ENCODE data around the gene GPS1. TPM values are rescaled to one million over a fixed set of nuclear protein-coding genes. Genes with fewer than 3 reads are reported as not detected.

GPS1 gene
- total RNA-seq, 1 donor from 2014 or later = 80.3 TPM

- Histone ChIP-seq H3K4me1 (peaks cover 8% of the 10 kb centered on the region), H3K9me3 (no peaks in the 10 kb centered on the region), H3K4me3 (no peak overlapping the region), H3K27ac (no peak overlapping the region), H3K27me3 (no peaks in the 10 kb centered on the region), H3K36me3 (peaks cover 0 to 83% of the 10 kb centered on the region in 2 donors)
- intact Hi-C loops (cut with DNase I) = no loop called here
- DNase-seq (ENCODE audit: extremely low spot score in 2 of 2) = no peak
- TF ChIP-seq CTCF (IDR thresholded peaks at IDR 0.05) (no peak), POLR2A (IDR thresholded peaks at IDR 0.05) (no peak), POLR2AphosphoS5 (IDR thresholded peaks at IDR 0.05; ENCODE audit: insufficient read depth in 1 of 2, low read depth in 1 of 2) (no peak)
These were observed 6.6 kb downstream of the GPS1 start for GRCh38 chr17:82058230-82058854.

DNA sequence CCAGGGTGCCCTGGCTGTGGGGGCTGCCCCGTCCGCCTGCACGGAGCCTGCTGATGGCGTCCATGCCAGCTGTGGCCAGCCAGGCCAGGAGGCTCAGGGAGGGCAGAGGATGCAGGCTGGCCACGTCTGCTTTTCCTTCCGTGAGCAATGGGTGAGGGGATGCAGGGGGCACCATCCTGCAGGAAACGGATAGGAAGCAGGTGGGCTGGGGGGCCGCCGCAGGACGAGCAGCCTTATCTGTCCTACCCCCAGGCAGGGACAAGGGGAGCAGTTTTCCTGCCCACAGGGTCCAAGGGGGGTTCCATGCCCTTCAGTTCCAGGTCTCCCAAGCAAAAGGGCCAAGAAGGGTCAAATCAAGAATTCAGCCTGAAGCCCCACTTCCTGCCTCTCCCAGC is 7.2 kb downstream of the GPS1 start:
- peaks cover 0 to 83% of the 10 kb centered on the region in 2 donors for H3K36me3 ChIP-seq
- DNase-seq (ENCODE audit: extremely low spot score in 2 of 2) = no peak
- H3K27me3 ChIP-seq = no peaks in the 10 kb centered on the region
- no peaks in the 10 kb centered on the region for H3K9me3 ChIP-seq
- intact Hi-C loops (cut with DNase I) = no loop called here
- H3K4me1 ChIP-seq = peaks cover 8% of the 10 kb centered on the region
- H3K27ac ChIP-seq = no peak overlapping the region
- TF ChIP-seq CTCF (IDR thresholded peaks at IDR 0.05) (no peak), POLR2A (IDR thresholded peaks at IDR 0.05) (no peak), POLR2AphosphoS5 (IDR thresholded peaks at IDR 0.05; ENCODE audit: insufficient read depth in 1 of 2, low read depth in 1 of 2) (no peak)
- no peak overlapping the region for H3K4me3 ChIP-seq

- Histone ChIP-seq H3K27ac (no peak overlapping the region), H3K36me3 (peaks cover 0 to 78% of the 10 kb centered on the region in 2 donors), H3K4me3 (no peak overlapping the region), H3K9me3 (no peaks in the 10 kb centered on the region), H3K27me3 (no peaks in the 10 kb centered on the region), H3K4me1 (peaks cover 11% of the 10 kb centered on the region)
- TF ChIP-seq CTCF (IDR thresholded peaks at IDR 0.05) (no peak), POLR2A (IDR thresholded peaks at IDR 0.05) (no peak), POLR2AphosphoS5 (IDR thresholded peaks at IDR 0.05; ENCODE audit: insufficient read depth in 1 of 2, low read depth in 1 of 2) (no peak)
- intact Hi-C loops (cut with DNase I) = no loop called here
- no peak for DNase-seq (ENCODE audit: extremely low spot score in 2 of 2)
These were observed 7.7 kb downstream of the GPS1 start for GRCh38 chr17:82059272-82060000.

- H3K27ac ChIP-seq = no peak overlapping the region
- H3K4me3 ChIP-seq = no peak overlapping the region
- peaks cover 0 to 72% of the 10 kb centered on the region in 2 donors for H3K36me3 ChIP-seq
- no peaks in the 10 kb centered on the region for H3K9me3 ChIP-seq
- TF ChIP-seq POLR2A (IDR thresholded peaks at IDR 0.05) (no peak), POLR2AphosphoS5 (IDR thresholded peaks at IDR 0.05; ENCODE audit: insufficient read depth in 1 of 2, low read depth in 1 of 2) (no peak), CTCF (IDR thresholded peaks at IDR 0.05) (no peak)
- no peak for DNase-seq (ENCODE audit: extremely low spot score in 2 of 2)
- peaks cover 17% of the 10 kb centered on the region for H3K4me1 ChIP-seq
- intact Hi-C loops (cut with DNase I) = no loop called here
- no peaks in the 10 kb centered on the region for H3K27me3 ChIP-seq
These were observed 8.3 kb downstream of the GPS1 start for GRCh38 chr17:82060001-82060380.

DNA sequence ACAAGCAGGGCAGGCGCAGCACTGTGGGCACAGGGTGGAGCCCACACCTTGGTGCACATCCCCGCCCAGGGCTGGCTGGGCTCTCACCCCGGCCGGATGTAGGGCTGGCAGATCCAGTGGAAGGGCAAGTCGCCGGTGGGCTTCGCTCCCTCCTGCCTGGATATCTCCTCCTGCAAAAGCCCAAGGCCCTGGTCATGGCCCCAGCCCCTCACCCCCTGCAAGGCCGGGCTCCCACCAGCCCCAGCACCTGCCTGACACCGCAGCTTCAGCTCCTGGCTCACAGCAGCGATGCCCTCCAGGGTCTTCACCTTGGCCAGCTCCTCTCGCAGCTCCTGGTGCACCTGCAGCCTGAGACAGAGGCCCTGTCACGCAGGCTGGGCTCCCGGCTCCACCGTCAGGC is 8.9 kb downstream of the GPS1 start:
- Histone ChIP-seq H3K9me3 (no peaks in the 10 kb centered on the region), H3K4me1 (peaks cover 18% of the 10 kb centered on the region), H3K36me3 (peaks cover 0 to 67% of the 10 kb centered on the region in 2 donors), H3K4me3 (no peak overlapping the region), H3K27me3 (no peaks in the 10 kb centered on the region), H3K27ac (no peak overlapping the region)
- intact Hi-C loops (cut with DNase I) = no loop called here
- DNase-seq (ENCODE audit: extremely low spot score in 2 of 2) = no peak
- TF ChIP-seq CTCF (IDR thresholded peaks at IDR 0.05) (no peak), POLR2AphosphoS5 (IDR thresholded peaks at IDR 0.05; ENCODE audit: insufficient read depth in 1 of 2, low read depth in 1 of 2) (no peak), POLR2A (IDR thresholded peaks at IDR 0.05) (no peak)

Measured in vagina (tissue), 2 donors.